Measurements from ENCODE around the gene ATP10A.

- TF ChIP-seq CTCF (IDR thresholded peaks at IDR 0.05 in 2 of 3, conservative IDR thresholded peaks at IDR 0.05 in 1 of 3; ENCODE audit: borderline replicate concordance in 1 of 3, insufficient read depth in 1 of 3, low read depth in 2 of 3, low read length in 2 of 3) (no peak), MAX (IDR thresholded peaks at IDR 0.05) (no peak), TCF7L2 (IDR thresholded peaks at IDR 0.05; ENCODE audit: borderline replicate concordance, extremely low read depth, insufficient read depth, insufficient read length) (no peak), ATF3 (IDR thresholded peaks at IDR 0.05) (no peak), YY1 (IDR thresholded peaks at IDR 0.05; ENCODE audit: extremely low read depth, insufficient replicate concordance, low read depth, low read length) (no peak), POLR2A (IDR thresholded peaks at IDR 0.05; ENCODE audit: borderline replicate concordance, extremely low read depth, insufficient read depth, insufficient read length) (no peak), EZH2 (IDR thresholded peaks at IDR 0.05) (no peak), ZBTB33 (IDR thresholded peaks at IDR 0.05; ENCODE audit: extremely low read depth, insufficient replicate concordance, low read length) (no peak), ELF1 (IDR thresholded peaks at IDR 0.05; ENCODE audit: borderline replicate concordance, low read depth) (no peak), RAD21 (IDR thresholded peaks at IDR 0.05; ENCODE audit: low read depth) (no peak), EZH2phosphoT487 (IDR thresholded peaks at IDR 0.05; ENCODE audit: borderline replicate concordance) (no peak), EGR1 (IDR thresholded peaks at IDR 0.05; ENCODE audit: low read depth) (no peak)
Observed at GRCh38 chr15:25797035-25797434, 66.1 kb downstream of the ATP10A start.
